ENCODE data around the gene GTF2I. TPM values are rescaled to one million over a fixed set of nuclear protein-coding genes. Genes with fewer than 3 reads are reported as not detected.

The GTF2I gene
- polyA plus RNA-seq, 2 of the 4 experiments (the other 2 are of a cell fraction), result 107 to 144 TPM

DNA sequence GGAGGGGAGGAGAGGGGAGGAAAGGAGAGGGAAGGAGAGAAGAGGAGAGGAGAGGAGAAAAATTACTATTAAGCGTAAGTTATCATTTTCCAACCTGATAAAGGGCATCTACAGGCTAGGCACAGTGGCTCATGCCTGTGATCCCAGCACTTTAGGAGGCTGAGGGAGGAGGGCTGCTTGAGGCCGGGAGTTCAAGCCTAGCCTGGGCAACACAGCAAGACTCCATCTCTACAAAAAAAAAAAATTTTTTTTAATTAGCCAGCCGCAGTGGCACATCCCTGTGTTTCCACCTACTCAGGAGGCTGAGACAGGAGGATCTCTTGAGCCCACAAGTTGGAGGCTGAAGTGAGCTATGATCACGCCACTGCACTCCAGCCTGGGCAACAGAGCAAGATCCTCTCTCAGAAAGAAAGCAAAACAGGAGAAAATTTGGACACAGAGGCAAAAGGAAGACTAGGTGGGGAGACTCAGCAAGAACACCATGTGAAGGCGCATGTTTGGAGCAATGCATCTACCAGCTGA is 35.2 kb upstream of the GTF2I start:
- DNase-seq (ENCODE audit: low read depth in 1 of 2, low spot score in 1 of 2) (no peak), FAIRE-seq (no peak), ATAC-seq (no peak)
- Histone ChIP-seq H3K4me3 (no peak overlapping the region), H3K4me1 (peaks cover 5% of the 10 kb centered on the region; the same call in 1 of the 3 replicates), H3K9me3 (no peaks in the 10 kb centered on the region), H3K27ac (0 out of 6 replicates have a peak overlapping the region, but pooled peaks of 1 of the 2 experiments have one; percentile 13), H3K4me2 (no peak overlapping the region)
- ChIA-PET CTCF (interaction anchor here (1.0 kb wide), 1 partner anchor 31 kb away, joined by 6 read pairs; no protein-coding TSS in a partner anchor), POLR2A (no interaction called here)
- WGBS (ENCODE audit: missing lambda C conversion rate), result 90% methylated on average over 5 of the region's 5 CpGs
- TF ChIP-seq ZSCAN20 (CRISPR knock-in tag; IDR thresholded peaks at IDR 0.05) (no peak), MYC (IDR thresholded peaks at IDR 0.05; ENCODE audit: borderline replicate concordance, low read length) (no peak), HOXA7 (CRISPR knock-in tag; IDR thresholded peaks at IDR 0.05) (no peak), PBX3 (IDR thresholded peaks at IDR 0.05) (no peak), CEBPB (IDR thresholded peaks at IDR 0.05) (no peak), CHD4 (IDR thresholded peaks at IDR 0.05; ENCODE audit: borderline replicate concordance) (no peak), JUN (IDR thresholded peaks at IDR 0.05) (no peak), TP53 (CRISPR knock-in tag; IDR thresholded peaks at IDR 0.05) (no peak), ESRRA (IDR thresholded peaks at IDR 0.05; ENCODE audit: borderline replicate concordance, low read length) (no peak), SMC3 (IDR thresholded peaks at IDR 0.05) (no peak), HDAC2 (IDR thresholded peaks at IDR 0.05) (no peak), ZFP36 (IDR thresholded peaks at IDR 0.05; ENCODE audit: borderline replicate concordance, partially characterized antibody) (no peak)
- TF ChIP-seq, protein P1, sequence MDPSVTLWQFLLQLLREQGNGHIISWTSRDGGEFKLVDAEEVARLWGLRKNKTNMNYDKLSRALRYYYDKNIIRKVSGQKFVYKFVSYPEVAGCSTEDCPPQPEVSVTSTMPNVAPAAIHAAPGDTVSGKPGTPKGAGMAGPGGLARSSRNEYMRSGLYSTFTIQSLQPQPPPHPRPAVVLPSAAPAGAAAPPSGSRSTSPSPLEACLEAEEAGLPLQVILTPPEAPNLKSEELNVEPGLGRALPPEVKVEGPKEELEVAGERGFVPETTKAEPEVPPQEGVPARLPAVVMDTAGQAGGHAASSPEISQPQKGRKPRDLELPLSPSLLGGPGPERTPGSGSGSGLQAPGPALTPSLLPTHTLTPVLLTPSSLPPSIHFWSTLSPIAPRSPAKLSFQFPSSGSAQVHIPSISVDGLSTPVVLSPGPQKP (IDR thresholded peaks at IDR 0.05; ENCODE audit: low read depth, low read length), result no peak

DNA sequence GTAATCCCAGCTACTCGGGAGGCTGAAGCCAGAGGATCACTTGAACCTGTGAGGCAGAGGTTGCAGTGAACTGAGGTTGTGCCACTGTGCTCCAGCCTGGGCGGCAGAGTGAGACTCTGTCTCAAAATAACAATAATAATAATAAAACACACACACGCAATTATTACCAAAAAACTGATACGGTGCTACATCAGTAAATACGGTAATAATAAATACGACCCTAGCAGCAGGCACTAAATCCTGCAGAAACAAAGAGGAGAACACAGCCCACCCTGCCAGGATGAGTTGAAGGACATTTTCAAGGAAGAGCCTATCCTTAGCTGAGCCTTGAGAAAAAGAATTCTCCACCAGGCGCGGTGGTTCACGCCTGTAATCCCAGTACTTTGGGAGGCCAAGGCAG is 34.4 kb upstream of the GTF2I start:
- FAIRE-seq (no peak), ATAC-seq (no peak), DNase-seq (ENCODE audit: low read depth in 1 of 2, low spot score in 1 of 2) (no peak)
- Histone ChIP-seq H3K9me3 (no peaks in the 10 kb centered on the region), H3K4me2 (no peak overlapping the region), H3K4me1 (peaks cover 11% of the 10 kb centered on the region), H3K4me3 (no peak overlapping the region), H3K27ac (no peak overlapping the region)
- WGBS (ENCODE audit: missing lambda C conversion rate), result 76% methylated on average over 9 of the region's 9 CpGs
- POLR2A ChIA-PET, result no interaction called here
- CTCF ChIA-PET, result no interaction called here
- no peak for TF ChIP-seq NPAS2 (CRISPR knock-in tag; IDR thresholded peaks at IDR 0.05; ENCODE audit: borderline replicate concordance)
- no peak for TF ChIP-seq ZFP36 (IDR thresholded peaks at IDR 0.05; ENCODE audit: borderline replicate concordance, partially characterized antibody)
- no peak for TF ChIP-seq MAX (IDR thresholded peaks at IDR 0.05)
- no peak for TF ChIP-seq EHF (CRISPR knock-in tag; IDR thresholded peaks at IDR 0.05)
- no peak for TF ChIP-seq HOXB13 (CRISPR knock-in tag; IDR thresholded peaks at IDR 0.05; ENCODE audit: low read depth)
- no peak for TF ChIP-seq TP53 (CRISPR knock-in tag; IDR thresholded peaks at IDR 0.05)
- TF ChIP-seq FOSB (CRISPR knock-in tag; IDR thresholded peaks at IDR 0.05), result no peak

DNA sequence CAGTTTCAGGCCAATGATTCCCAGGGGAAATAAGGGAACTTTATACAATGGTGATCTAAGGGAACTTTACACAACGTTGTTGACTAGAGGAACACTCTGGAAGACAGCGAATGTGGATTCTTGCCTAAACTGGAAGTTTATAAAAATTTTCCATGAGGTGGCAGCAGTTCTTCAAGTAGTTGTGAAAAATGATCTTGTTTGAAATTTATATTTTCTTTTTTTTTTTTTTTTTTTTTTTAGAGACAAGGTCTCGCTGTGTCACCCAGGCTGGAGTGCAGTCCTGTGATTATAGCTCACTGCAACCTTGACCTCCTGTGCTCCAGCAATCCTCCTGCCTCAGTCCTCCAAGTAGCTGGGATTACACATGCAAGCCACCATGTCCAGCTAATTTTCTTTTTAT is 32.1 kb upstream of the GTF2I start:
- H3K4me1 ChIP-seq, result peaks cover 17% of the 10 kb centered on the region
- POLR2A ChIA-PET, result no interaction called here
- 40% methylated on average over 3 of the region's 3 CpGs for WGBS (ENCODE audit: missing lambda C conversion rate)
- DNase-seq (ENCODE audit: low read depth in 1 of 2, low spot score in 1 of 2) (peak in 1 of 2 experiments; percentile 53), ATAC-seq (peak in 1 of 2 experiments; percentile 42; a peak in 2 of 6 replicates), FAIRE-seq (no peak)
- peak overlapping the region in 1 of 2 experiments; percentile 57; a peak in 3 of 6 replicates for H3K27ac ChIP-seq
- no peak overlapping the region for H3K4me3 ChIP-seq
- CTCF ChIA-PET, result interaction anchor here (0.7 to 1.7 kb wide), 9 partner anchors 9 to 208 kb away, joined by 3 to 6 read pairs (median 3); no protein-coding TSS in a partner anchor
- H3K9me3 ChIP-seq, result no peaks in the 10 kb centered on the region
- no peak overlapping the region for H3K4me2 ChIP-seq
- TF ChIP-seq TFCP2L1 (CRISPR knock-in tag; IDR thresholded peaks at IDR 0.05) (no peak), KDM1A (IDR thresholded peaks at IDR 0.05; ENCODE audit: low read depth) (no peak), NFE2L2 (conservative IDR thresholded peaks at IDR 0.05; ENCODE audit: low read length) (no peak), RCOR1 (IDR thresholded peaks at IDR 0.05; ENCODE audit: low read depth, low read length) (no peak), ATOH8 (CRISPR knock-in tag; IDR thresholded peaks at IDR 0.05; ENCODE audit: low read depth) (no peak), CHD4 (IDR thresholded peaks at IDR 0.05; ENCODE audit: borderline replicate concordance) (no peak), CEBPB (IDR thresholded peaks at IDR 0.05) (peak in 1 of 2 experiments; percentile 18; a peak in 1 of 4 replicates), RAD21 (conservative IDR thresholded peaks at IDR 0.05 in 1 of 2, IDR thresholded peaks at IDR 0.05 in 1 of 2) (peak; percentile 45 to 55; a peak in 4 of 5 replicates), SMC3 (IDR thresholded peaks at IDR 0.05) (peak; percentile 43; the same call in 2 of the 3 replicates), POLR2A (IDR thresholded peaks at IDR 0.05; ENCODE audit: low read length) (no peak), ZFP36 (IDR thresholded peaks at IDR 0.05; ENCODE audit: borderline replicate concordance, partially characterized antibody) (no peak)
- TF ChIP-seq, protein P2, sequence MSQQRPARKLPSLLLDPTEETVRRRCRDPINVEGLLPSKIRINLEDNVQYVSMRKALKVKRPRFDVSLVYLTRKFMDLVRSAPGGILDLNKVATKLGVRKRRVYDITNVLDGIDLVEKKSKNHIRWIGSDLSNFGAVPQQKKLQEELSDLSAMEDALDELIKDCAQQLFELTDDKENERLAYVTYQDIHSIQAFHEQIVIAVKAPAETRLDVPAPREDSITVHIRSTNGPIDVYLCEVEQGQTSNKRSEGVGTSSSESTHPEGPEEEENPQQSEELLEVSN (IDR thresholded peaks at IDR 0.05; ENCODE audit: borderline replicate concordance, low read depth), result no peak
- TF ChIP-seq, protein P3, sequence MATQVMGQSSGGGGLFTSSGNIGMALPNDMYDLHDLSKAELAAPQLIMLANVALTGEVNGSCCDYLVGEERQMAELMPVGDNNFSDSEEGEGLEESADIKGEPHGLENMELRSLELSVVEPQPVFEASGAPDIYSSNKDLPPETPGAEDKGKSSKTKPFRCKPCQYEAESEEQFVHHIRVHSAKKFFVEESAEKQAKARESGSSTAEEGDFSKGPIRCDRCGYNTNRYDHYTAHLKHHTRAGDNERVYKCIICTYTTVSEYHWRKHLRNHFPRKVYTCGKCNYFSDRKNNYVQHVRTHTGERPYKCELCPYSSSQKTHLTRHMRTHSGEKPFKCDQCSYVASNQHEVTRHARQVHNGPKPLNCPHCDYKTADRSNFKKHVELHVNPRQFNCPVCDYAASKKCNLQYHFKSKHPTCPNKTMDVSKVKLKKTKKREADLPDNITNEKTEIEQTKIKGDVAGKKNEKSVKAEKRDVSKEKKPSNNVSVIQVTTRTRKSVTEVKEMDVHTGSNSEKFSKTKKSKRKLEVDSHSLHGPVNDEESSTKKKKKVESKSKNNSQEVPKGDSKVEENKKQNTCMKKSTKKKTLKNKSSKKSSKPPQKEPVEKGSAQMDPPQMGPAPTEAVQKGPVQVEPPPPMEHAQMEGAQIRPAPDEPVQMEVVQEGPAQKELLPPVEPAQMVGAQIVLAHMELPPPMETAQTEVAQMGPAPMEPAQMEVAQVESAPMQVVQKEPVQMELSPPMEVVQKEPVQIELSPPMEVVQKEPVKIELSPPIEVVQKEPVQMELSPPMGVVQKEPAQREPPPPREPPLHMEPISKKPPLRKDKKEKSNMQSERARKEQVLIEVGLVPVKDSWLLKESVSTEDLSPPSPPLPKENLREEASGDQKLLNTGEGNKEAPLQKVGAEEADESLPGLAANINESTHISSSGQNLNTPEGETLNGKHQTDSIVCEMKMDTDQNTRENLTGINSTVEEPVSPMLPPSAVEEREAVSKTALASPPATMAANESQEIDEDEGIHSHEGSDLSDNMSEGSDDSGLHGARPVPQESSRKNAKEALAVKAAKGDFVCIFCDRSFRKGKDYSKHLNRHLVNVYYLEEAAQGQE (IDR thresholded peaks at IDR 0.05), result no peak

Data from A549 (cell line).